ENCODE results near the gene DCHS1. TPM values are rescaled to one million over a fixed set of nuclear protein-coding genes. Genes with fewer than 3 reads are reported as not detected.

DCHS1 gene
- total and polyA plus RNA-seq, 9 of the 15 experiments (the other 6 are each of a cell fraction or from before 2014, with no cell fraction given), result 0.04 to 0.49 (median 0.14) TPM; not detected in 2

DNA sequence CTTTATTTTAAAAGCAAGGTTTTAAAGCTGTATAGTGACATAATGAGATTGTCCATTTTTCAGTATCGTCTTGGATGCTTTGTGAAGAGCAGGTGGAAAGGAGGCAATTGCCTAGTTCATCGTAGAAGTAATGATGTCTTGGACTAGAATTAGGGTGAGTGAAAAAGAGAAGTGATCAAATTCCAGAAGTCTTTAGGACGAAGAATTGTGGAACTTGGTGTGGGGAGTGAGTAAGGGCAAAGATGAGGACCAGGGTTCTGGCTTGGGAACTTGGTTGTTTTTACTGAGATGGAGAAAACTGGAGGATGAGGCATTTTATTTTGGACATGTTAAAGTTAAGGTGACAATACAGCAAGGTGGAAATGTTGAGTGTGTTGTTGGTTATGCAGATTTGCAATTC is 50.8 kb downstream of the DCHS1 start:
- FAIRE-seq, result no peak
- in situ Hi-C loops (cut with MboI) (loop anchor here (5.0 kb wide), 1 partner anchor 72 kb away; no protein-coding TSS in a partner anchor), intact Hi-C loops (cut with micrococcal nuclease) (loop anchor here (1.0 to 5.0 kb wide), 3 partner anchors 34 to 74 kb away; no protein-coding TSS in a partner anchor)
- no peak for ATAC-seq
- POLR2A ChIA-PET, result interaction anchor here (0.6 to 2.5 kb wide), 9 partner anchors 10 to 144 kb away, joined by 3 to 17 read pairs (median 3); partner anchors contain the start of gene TPP1
- 12% methylated on average over 3 of the region's 3 CpGs for WGBS (ENCODE audit: insufficient coverage, low coverage, missing lambda C conversion rate)
- Histone ChIP-seq H3K79me2 (ENCODE audit: control insufficient read depth, insufficient read depth, low read length) (peaks cover 78% of the 10 kb centered on the region), H4K20me1 (replicated peaks; ENCODE audit: control insufficient read depth, insufficient read depth, low read length) (no peaks in the 10 kb centered on the region), H3K27ac (ENCODE audit: extremely low read depth, low read depth, low read length) (peak overlapping the region; percentile 87; the same call in 2 of the 3 replicates), H3K9me3 (replicated peaks; ENCODE audit: control insufficient read depth, insufficient read depth, low read depth, low read length) (no peaks in the 10 kb centered on the region), H3K4me3 (peak overlapping the region; percentile 95), H3K4me2 (ENCODE audit: insufficient read depth, low read length) (peak overlapping the region; percentile 97), H3K36me3 (ENCODE audit: control insufficient read depth, insufficient read depth, low read length) (peaks cover 62% of the 10 kb centered on the region), H3K4me1 (replicated peaks in 1 of 2; ENCODE audit: control insufficient read depth in 2 of 2, insufficient read depth in 2 of 2, low read length in 2 of 2) (peaks cover 31 to 32% of the 10 kb centered on the region in 2 experiments), H3K9ac (ENCODE audit: insufficient read depth in 1 of 2, low read depth in 2 of 2, low read length in 2 of 2) (peak overlapping the region in 1 of 2 experiments; percentile 92; a peak in 2 of 4 replicates), H2AFZ (ENCODE audit: low read depth, low read length) (0 out of 2 replicates have a peak overlapping the region, but pooled peaks have one; percentile 77), H3K27me3 (ENCODE audit: control insufficient read depth in 2 of 2, insufficient read depth in 2 of 2, low read length in 2 of 2) (no peaks in the 10 kb centered on the region), H3K9me1 (ENCODE audit: control insufficient read depth, insufficient read depth, low read length) (peaks cover 10% of the 10 kb centered on the region)
- TF ChIP-seq SPI1 (IDR thresholded peaks at IDR 0.05; ENCODE audit: borderline replicate concordance, low read depth, low read length) (0 out of 2 replicates have a peak, but pooled peaks have one; percentile 30), ETV1 (tag; conservative IDR thresholded peaks at IDR 0.05; ENCODE audit: low read depth) (no peak), CBFB (CRISPR knock-in tag; IDR thresholded peaks at IDR 0.05) (no peak), ZNF143 (CRISPR knock-in tag; IDR thresholded peaks at IDR 0.05) (no peak), PML (IDR thresholded peaks at IDR 0.05; ENCODE audit: low read length) (no peak), TFAM (CRISPR knock-in tag; conservative IDR thresholded peaks at IDR 0.05) (no peak)
- TF ChIP-seq, protein P1, sequence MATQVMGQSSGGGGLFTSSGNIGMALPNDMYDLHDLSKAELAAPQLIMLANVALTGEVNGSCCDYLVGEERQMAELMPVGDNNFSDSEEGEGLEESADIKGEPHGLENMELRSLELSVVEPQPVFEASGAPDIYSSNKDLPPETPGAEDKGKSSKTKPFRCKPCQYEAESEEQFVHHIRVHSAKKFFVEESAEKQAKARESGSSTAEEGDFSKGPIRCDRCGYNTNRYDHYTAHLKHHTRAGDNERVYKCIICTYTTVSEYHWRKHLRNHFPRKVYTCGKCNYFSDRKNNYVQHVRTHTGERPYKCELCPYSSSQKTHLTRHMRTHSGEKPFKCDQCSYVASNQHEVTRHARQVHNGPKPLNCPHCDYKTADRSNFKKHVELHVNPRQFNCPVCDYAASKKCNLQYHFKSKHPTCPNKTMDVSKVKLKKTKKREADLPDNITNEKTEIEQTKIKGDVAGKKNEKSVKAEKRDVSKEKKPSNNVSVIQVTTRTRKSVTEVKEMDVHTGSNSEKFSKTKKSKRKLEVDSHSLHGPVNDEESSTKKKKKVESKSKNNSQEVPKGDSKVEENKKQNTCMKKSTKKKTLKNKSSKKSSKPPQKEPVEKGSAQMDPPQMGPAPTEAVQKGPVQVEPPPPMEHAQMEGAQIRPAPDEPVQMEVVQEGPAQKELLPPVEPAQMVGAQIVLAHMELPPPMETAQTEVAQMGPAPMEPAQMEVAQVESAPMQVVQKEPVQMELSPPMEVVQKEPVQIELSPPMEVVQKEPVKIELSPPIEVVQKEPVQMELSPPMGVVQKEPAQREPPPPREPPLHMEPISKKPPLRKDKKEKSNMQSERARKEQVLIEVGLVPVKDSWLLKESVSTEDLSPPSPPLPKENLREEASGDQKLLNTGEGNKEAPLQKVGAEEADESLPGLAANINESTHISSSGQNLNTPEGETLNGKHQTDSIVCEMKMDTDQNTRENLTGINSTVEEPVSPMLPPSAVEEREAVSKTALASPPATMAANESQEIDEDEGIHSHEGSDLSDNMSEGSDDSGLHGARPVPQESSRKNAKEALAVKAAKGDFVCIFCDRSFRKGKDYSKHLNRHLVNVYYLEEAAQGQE (IDR thresholded peaks at IDR 0.05; ENCODE audit: borderline replicate concordance), result no peak
- TF ChIP-seq, protein P1 (CRISPR knock-in tag; IDR thresholded peaks at IDR 0.05; ENCODE audit: low read depth), result no peak
- TF ChIP-seq, protein P2, sequence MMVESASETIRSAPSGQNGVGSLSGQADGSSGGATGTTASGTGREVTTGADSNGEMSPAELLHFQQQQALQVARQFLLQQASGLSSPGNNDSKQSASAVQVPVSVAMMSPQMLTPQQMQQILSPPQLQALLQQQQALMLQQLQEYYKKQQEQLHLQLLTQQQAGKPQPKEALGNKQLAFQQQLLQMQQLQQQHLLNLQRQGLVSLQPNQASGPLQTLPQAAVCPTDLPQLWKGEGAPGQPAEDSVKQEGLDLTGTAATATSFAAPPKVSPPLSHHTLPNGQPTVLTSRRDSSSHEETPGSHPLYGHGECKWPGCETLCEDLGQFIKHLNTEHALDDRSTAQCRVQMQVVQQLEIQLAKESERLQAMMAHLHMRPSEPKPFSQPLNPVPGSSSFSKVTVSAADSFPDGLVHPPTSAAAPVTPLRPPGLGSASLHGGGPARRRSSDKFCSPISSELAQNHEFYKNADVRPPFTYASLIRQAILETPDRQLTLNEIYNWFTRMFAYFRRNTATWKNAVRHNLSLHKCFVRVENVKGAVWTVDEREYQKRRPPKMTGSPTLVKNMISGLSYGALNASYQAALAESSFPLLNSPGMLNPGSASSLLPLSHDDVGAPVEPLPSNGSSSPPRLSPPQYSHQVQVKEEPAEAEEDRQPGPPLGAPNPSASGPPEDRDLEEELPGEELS (CRISPR knock-in tag; IDR thresholded peaks at IDR 0.05; ENCODE audit: borderline replicate concordance), result 0 out of 2 replicates have a peak, but pooled peaks have one; percentile 4
- BruUV-seq (replicated peaks), result no TSS peak
- DNase-seq (ENCODE audit: extremely low read depth in 1 of 4, low spot score in 3 of 4), result no peak
- CTCF ChIA-PET (ENCODE audit: low intra/inter-chr PET ratio), result interaction anchor here (2.5 kb wide), 1 partner anchor 73 kb away, joined by 11 read pairs; no protein-coding TSS in a partner anchor

Measured in K562 (cell line).